ENCODE measurements around the gene UHRF2.
"Not testable (repeated sequence)": the region's sequence is repeated elsewhere in the genome, so short reads cannot be mapped to it uniquely, and the experiment has no call there.

- TF ChIP-seq POLR2A (IDR thresholded peaks at IDR 0.05; ENCODE audit: low read depth); CTCF (IDR thresholded peaks at IDR 0.05); POLR2AphosphoS5 (IDR thresholded peaks at IDR 0.05); EP300 (IDR thresholded peaks at IDR 0.05): not testable (repeated sequence)
Measured at GRCh38 chr9:6458704-6459103, 45.7 kb downstream of the UHRF2 start.
